Parathyroid adenoma (tissue), 2 donors: ENCODE measurements around the gene MDFIC.

Experiments
- H2AFZ ChIP-seq: fragments of 300-600 bp; sonication (generic); one replicate; pipeline ENCODE4 v1.7.0; 2017; ENCODE audit warnings: antibody characterized with exemption, mild to moderate bottlenecking
- H3K27ac ChIP-seq: fragments of 300-600 bp; sonication (generic); one replicate; pipeline ENCODE4 v1.7.0; 2017
- H3K27me3 ChIP-seq: fragments of 300-600 bp; sonication (generic); one replicate; pipeline ENCODE4 v1.7.0; 2017; ENCODE audit warnings: low read length; ENCODE audit not compliant: control insufficient read depth, insufficient read depth
- H3K36me3 ChIP-seq: fragments of 300-600 bp; sonication (generic); one replicate; pipeline ENCODE4 v1.7.0; 2017; ENCODE audit warnings: low read length; ENCODE audit not compliant: control insufficient read depth, insufficient read depth
- H3K4me1 ChIP-seq: fragments of 300-600 bp; sonication (generic); one replicate; pipeline ENCODE4 v1.7.0; 2017; ENCODE audit warnings: control low read depth
- H3K4me2 ChIP-seq: fragments of 300-600 bp; sonication (generic); one replicate; pipeline ENCODE4 v1.7.0; 2017; ENCODE audit warnings: low read length
- H3K4me3 ChIP-seq: fragments of 300-600 bp; sonication (generic); one replicate; pipeline ENCODE4 v1.7.0; 2017; ENCODE audit warnings: low read depth, low read length
- H3K79me2 ChIP-seq: fragments of 300-600 bp; sonication (generic); one replicate; pipeline ENCODE4 v1.7.0; 2017; ENCODE audit warnings: control low read depth
- H3K9ac ChIP-seq: fragments of 300-600 bp; sonication (generic); one replicate; pipeline ENCODE4 v1.7.0; 2017; ENCODE audit warnings: mild to moderate bottlenecking
- H3K9me3 ChIP-seq: fragments of 300-600 bp; sonication (generic); one replicate; pipeline ENCODE4 v1.7.0; 2017; ENCODE audit warnings: low read length; ENCODE audit not compliant: control insufficient read depth
- TF ChIP-seq, protein P1 (sequence below): fragments of 300-600 bp; sonication (generic); IDR thresholded peaks from one replicate; pipeline ENCODE4 v1.7.0; 2017; ENCODE audit warnings: antibody characterized with exemption, mild to moderate bottlenecking
- donor health status: primary hyperparathyroidism.

Gene MDFIC

DNA sequence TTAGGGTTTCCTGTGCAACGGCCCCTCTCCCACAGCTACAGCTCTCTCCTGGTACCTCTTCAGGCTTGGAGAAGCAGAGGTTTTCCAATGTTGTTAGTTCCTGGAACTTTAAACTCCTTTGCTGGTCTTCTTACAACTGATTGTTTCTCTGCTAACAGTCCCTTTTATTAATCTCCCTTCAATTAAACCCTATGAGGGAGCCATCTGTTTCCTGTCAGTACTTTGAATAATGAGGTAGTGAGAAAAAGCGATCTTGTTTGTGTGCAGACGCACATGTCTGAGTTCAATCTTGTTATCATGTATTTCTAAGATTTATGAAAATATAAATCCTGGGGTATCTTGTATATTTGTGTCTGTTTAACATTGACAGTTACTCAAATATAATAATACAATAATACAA lies 102.4 kb downstream of the MDFIC start:
- no peak overlapping the region for H3K4me3 ChIP-seq
- TF ChIP-seq, protein P1, sequence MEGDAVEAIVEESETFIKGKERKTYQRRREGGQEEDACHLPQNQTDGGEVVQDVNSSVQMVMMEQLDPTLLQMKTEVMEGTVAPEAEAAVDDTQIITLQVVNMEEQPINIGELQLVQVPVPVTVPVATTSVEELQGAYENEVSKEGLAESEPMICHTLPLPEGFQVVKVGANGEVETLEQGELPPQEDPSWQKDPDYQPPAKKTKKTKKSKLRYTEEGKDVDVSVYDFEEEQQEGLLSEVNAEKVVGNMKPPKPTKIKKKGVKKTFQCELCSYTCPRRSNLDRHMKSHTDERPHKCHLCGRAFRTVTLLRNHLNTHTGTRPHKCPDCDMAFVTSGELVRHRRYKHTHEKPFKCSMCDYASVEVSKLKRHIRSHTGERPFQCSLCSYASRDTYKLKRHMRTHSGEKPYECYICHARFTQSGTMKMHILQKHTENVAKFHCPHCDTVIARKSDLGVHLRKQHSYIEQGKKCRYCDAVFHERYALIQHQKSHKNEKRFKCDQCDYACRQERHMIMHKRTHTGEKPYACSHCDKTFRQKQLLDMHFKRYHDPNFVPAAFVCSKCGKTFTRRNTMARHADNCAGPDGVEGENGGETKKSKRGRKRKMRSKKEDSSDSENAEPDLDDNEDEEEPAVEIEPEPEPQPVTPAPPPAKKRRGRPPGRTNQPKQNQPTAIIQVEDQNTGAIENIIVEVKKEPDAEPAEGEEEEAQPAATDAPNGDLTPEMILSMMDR = no peak

DNA sequence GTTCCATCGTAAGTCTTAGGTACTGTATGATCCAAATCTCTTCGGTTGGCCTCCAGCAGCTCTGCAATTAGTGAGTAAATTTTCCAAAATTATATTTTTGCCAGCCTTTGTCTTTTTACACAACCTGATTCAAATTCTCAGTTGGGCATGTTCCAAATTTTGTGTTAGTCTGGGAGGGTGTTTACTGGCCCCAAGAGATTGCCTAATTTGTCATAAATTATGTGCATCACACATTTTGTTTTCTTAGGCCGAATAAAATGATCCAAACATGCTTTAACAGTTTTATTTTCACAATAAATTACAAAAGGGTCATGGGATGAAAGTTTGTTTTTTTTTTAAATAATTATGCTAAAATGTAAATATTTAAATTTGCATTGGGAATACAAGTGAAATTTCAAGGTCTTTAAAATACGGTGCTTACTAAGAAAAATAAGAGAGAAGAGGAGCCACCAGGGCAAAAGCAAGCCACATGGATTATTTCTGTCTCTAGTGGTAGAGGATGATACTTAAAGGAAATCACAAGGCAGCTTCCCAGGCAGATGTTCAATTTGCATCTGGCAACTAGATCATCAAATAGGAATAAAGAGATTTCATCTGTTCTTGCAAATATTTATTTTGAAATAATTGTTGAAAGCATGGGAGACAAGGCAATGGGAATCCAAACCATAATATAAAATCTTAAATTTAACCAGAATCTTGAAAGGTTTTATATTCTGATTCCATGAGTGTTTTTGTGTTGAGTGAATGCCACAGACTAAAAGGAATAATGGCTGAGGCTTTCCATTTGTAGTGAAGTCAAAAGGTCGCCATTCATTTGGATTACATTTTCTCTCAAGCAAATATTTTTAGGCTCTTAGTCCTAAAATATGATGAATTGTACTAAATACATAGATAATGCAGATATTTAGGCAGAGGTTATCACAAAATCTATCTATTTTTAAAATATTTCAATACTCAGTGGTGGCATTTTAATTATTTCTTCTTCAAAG lies 111.1 kb downstream of the MDFIC start:
- no peak overlapping the region for H2AFZ ChIP-seq
- H3K4me1 ChIP-seq = no peaks in the 10 kb centered on the region
- no peak overlapping the region for H3K4me2 ChIP-seq
- no peaks in the 10 kb centered on the region for H3K9me3 ChIP-seq
- no peak overlapping the region for H3K4me3 ChIP-seq
- no peaks in the 10 kb centered on the region for H3K36me3 ChIP-seq
- TF ChIP-seq, protein P1 = no peak
- H3K27ac ChIP-seq = no peak overlapping the region
- H3K79me2 ChIP-seq = no peaks in the 10 kb centered on the region
- H3K27me3 ChIP-seq = no peaks in the 10 kb centered on the region
- H3K9ac ChIP-seq = no peak overlapping the region

More for the DNA sequence above, 102.4 kb downstream of the MDFIC start:
- no peak overlapping the region for H3K9ac ChIP-seq
- H3K27me3 ChIP-seq = no peaks in the 10 kb centered on the region
- H3K9me3 ChIP-seq = no peaks in the 10 kb centered on the region
- H3K4me2 ChIP-seq = no peak overlapping the region
- H2AFZ ChIP-seq = no peak overlapping the region
- no peaks in the 10 kb centered on the region for H3K4me1 ChIP-seq
- H3K79me2 ChIP-seq = no peaks in the 10 kb centered on the region
- no peaks in the 10 kb centered on the region for H3K36me3 ChIP-seq
- no peak overlapping the region for H3K27ac ChIP-seq

DNA sequence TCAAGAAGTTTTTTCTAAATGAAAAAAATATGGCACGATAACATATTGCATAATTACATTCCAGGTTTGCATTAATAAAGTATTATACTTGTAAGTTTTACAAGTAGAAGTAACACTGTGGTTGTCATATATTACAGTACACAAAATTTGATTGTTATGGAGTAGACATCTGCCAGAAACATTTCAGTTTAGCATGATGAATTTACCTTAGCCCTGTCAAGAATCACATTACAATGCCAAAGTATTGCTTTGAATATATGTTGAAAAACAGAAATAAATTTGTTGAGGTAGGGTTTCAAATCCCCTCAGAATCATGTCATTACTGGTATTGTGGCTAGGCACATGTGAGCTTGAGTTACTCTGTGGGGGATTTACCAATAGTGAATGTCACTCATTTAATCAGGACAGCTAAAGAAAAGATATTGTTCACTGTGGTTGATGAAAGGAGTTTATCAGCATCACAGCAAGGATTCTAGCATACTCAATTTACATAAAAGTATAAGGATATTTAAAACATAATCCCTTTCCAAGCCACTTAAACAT lies 112.1 kb downstream of the MDFIC start:
- Histone ChIP-seq H3K4me3 (no peak overlapping the region), H3K4me1 (no peaks in the 10 kb centered on the region), H3K9ac (no peak overlapping the region), H3K36me3 (no peaks in the 10 kb centered on the region), H3K4me2 (no peak overlapping the region), H3K27me3 (no peaks in the 10 kb centered on the region), H3K79me2 (no peaks in the 10 kb centered on the region), H3K27ac (no peak overlapping the region), H3K9me3 (no peaks in the 10 kb centered on the region), H2AFZ (no peak overlapping the region)
- TF ChIP-seq, protein P1 = no peak

DNA sequence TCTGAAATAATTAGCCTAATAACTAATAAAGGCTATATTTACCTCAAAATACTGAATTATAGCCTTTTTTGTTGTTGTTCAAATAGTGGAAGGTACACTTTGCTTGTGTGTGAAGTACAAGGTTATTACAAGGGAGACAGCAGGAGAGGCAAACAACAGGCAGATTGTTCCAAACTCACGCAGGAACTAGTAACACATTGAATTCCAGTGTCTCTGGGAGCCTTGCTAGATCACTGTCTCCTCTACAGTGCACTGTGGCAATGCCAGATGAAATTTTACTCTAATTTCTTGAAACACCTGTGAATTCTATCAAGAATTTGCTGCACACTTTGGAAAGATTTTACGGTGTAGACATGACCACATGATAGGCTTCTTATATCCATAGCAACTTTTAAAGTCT lies 112.6 kb downstream of the MDFIC start:
- Histone ChIP-seq H3K9me3 (no peaks in the 10 kb centered on the region), H3K4me2 (no peak overlapping the region), H3K4me3 (no peak overlapping the region), H3K27ac (no peak overlapping the region), H3K36me3 (no peaks in the 10 kb centered on the region), H3K79me2 (no peaks in the 10 kb centered on the region), H3K9ac (no peak overlapping the region), H3K4me1 (no peaks in the 10 kb centered on the region), H3K27me3 (no peaks in the 10 kb centered on the region), H2AFZ (no peak overlapping the region)
- TF ChIP-seq, protein P1 = no peak
